ENCODE results near the gene RAMP1.

- TF ChIP-seq SMC3 (conservative IDR thresholded peaks at IDR 0.05; ENCODE audit: poor library complexity), result no peak
- no peak for TF ChIP-seq CTCF (IDR thresholded peaks at IDR 0.05; ENCODE audit: poor library complexity, severe bottlenecking)
- TF ChIP-seq POLR2AphosphoS5 (IDR thresholded peaks at IDR 0.05), result no peak
Observed at GRCh38 chr2:237873897-237874551, 14.6 kb downstream of the RAMP1 start.
